ENCODE measurements around the gene PPM1A.

Gene PPM1A

GRCh38 chr14:60248697-60249318 lies at the start of gene PPM1A:
PPM1A (plus strand) TSS chr14:60249221; CDS start chr14:60282704, 33,483 bp downstream.
- peak within 1 kb of the TSS; percentile 99 for H3K27ac ChIP-seq
- TF ChIP-seq, protein P1, sequence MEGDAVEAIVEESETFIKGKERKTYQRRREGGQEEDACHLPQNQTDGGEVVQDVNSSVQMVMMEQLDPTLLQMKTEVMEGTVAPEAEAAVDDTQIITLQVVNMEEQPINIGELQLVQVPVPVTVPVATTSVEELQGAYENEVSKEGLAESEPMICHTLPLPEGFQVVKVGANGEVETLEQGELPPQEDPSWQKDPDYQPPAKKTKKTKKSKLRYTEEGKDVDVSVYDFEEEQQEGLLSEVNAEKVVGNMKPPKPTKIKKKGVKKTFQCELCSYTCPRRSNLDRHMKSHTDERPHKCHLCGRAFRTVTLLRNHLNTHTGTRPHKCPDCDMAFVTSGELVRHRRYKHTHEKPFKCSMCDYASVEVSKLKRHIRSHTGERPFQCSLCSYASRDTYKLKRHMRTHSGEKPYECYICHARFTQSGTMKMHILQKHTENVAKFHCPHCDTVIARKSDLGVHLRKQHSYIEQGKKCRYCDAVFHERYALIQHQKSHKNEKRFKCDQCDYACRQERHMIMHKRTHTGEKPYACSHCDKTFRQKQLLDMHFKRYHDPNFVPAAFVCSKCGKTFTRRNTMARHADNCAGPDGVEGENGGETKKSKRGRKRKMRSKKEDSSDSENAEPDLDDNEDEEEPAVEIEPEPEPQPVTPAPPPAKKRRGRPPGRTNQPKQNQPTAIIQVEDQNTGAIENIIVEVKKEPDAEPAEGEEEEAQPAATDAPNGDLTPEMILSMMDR (IDR thresholded peaks at IDR 0.05; ENCODE audit: low read depth, low read length), result no peak
- DNase-seq, result peak; percentile 95
- H3K9me3 ChIP-seq (ENCODE audit: severe bottlenecking), result no peaks in the 10 kb centered on the region
- H3K36me3 ChIP-seq, result peaks cover 10% of the 10 kb centered on the region
- no peaks in the 10 kb centered on the region for H3K27me3 ChIP-seq (ENCODE audit: insufficient read depth, low read depth, severe bottlenecking)
- peak within 1 kb of the TSS; percentile 91 for H3K4me3 ChIP-seq (ENCODE audit: low read depth, low read length)

GRCh38 chr14:60199321-60199720 lies 49.7 kb upstream of the PPM1A start:
- Histone ChIP-seq H3K27me3 (ENCODE audit: insufficient read depth, low read depth, severe bottlenecking) (no peaks in the 10 kb centered on the region), H3K9me3 (ENCODE audit: severe bottlenecking) (no peaks in the 10 kb centered on the region), H3K36me3 (no peaks in the 10 kb centered on the region), H3K27ac (no peak overlapping the region), H3K4me3 (ENCODE audit: low read depth, low read length) (no peak overlapping the region)
- no peak for DNase-seq
- TF ChIP-seq, protein P1 (IDR thresholded peaks at IDR 0.05; ENCODE audit: low read depth, low read length), result no peak

GRCh38 chr14:60204104-60204842 lies 44.7 kb upstream of the PPM1A start:
- no peaks in the 10 kb centered on the region for H3K27me3 ChIP-seq (ENCODE audit: insufficient read depth, low read depth, severe bottlenecking)
- TF ChIP-seq, protein P1 (IDR thresholded peaks at IDR 0.05; ENCODE audit: low read depth, low read length), result no peak
- no peaks in the 10 kb centered on the region for H3K9me3 ChIP-seq (ENCODE audit: severe bottlenecking)
- H3K4me3 ChIP-seq (ENCODE audit: low read depth, low read length), result no peak overlapping the region
- H3K27ac ChIP-seq, result no peak overlapping the region
- DNase-seq, result no peak
- no peaks in the 10 kb centered on the region for H3K36me3 ChIP-seq

DNA sequence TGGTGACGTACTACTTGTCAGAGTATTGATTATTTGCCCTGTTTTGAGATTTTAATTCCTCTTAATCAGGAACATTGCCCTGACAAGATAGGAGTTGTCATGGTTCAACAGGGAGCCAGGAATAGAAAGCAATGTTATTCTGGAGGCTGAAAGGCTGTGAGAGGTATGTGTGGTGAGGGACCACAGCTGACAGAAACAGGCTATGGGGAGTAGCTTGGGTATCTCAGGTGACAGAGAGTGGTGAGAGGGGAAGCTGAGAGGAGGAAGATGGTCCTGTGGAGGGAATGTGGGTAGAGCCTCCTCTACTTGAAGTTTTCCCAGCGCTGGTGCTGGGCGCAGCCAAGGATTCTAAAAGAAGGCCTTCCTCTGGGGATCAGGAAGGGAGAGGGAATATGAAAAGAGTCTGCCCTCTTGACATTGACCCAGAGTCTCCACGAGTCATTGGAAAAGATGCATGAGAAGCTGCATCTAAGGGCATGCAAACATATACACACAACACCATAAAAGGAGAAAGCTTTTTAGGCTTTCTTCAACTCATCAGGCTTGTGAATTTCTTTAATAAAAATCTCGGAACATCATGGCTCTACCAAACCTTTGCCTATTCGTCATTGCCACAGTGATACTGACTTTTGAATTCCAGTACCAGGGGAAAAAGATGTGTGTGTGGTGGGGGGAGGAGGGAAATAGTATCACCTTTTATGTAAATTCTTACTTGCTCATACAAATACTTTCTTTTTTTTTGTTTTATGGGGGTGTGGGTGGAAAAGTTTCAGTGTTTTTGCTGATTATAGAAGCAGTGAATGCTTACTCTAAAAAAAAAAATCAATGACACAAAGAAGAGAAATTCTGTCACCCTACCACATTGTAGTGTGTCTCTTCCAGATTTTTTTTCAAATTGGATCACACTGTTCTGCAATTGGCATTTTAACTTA lies 43.9 kb upstream of the PPM1A start:
- no peaks in the 10 kb centered on the region for H3K9me3 ChIP-seq (ENCODE audit: severe bottlenecking)

GRCh38 chr14:60206249-60206670 lies 42.8 kb upstream of the PPM1A start:
- Histone ChIP-seq H3K9me3 (ENCODE audit: severe bottlenecking) (no peaks in the 10 kb centered on the region), H3K36me3 (no peaks in the 10 kb centered on the region), H3K27ac (no peak overlapping the region), H3K27me3 (ENCODE audit: insufficient read depth, low read depth, severe bottlenecking) (no peaks in the 10 kb centered on the region), H3K4me3 (ENCODE audit: low read depth, low read length) (no peak overlapping the region)
- TF ChIP-seq, protein P1 (IDR thresholded peaks at IDR 0.05; ENCODE audit: low read depth, low read length), result no peak
- DNase-seq, result no peak

More for the DNA sequence above, 43.9 kb upstream of the PPM1A start:
- no peaks in the 10 kb centered on the region for H3K36me3 ChIP-seq
- DNase-seq, result no peak
- no peak overlapping the region for H3K27ac ChIP-seq
- H3K27me3 ChIP-seq (ENCODE audit: insufficient read depth, low read depth, severe bottlenecking), result no peaks in the 10 kb centered on the region
- TF ChIP-seq, protein P1 (IDR thresholded peaks at IDR 0.05; ENCODE audit: low read depth, low read length), result no peak
- H3K4me3 ChIP-seq (ENCODE audit: low read depth, low read length), result no peak overlapping the region
